GM18951 (cell line): ENCODE measurements around the gene SPATA6L.
A peak's percentile ranks its signal among the peaks of the same experiment; 100 is the strongest.
"Not testable (repeated sequence)": the region's sequence is repeated elsewhere in the genome, so short reads cannot be mapped to it uniquely, and the experiment has no call there.

Experiments
- POLR2A ChIP-seq: IDR thresholded peaks from 4 replicates; pipeline ENCODE4 v1.6.1; 2011; ENCODE audit warnings: mild to moderate bottlenecking; ENCODE audit not compliant: insufficient read length, insufficient read depth; ENCODE audit errors: extremely low read depth
- in situ Hi-C: fragments of 300-500 bp; cut with MboI; formaldehyde crosslinking; loops from one replicate; pipeline ENCODE4 v1.12.0; 2022; ENCODE audit warnings: low sequenced_read_pairs, mixed read lengths, inconsistent platforms; ENCODE audit not compliant: unreplicated experiment

SPATA6L gene

DNA sequence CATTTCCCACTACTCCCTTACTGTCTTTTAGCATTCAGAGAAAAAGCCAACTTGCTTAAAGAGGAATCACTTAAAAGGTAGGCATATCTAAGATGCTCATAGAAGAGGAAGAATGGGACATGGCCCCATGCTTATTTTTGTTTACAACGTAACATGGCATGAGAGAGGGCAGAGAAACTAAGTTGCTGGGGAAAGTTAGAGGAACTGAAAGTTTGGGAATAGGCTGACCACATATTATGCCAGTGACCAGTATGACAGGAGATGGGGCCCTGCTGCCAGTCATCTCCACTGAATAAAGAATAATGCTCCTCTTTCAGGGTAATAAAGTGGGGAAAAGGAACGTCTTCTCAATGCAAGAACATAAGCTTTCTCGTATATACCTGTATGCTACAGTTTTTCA, 2.3 kb downstream of the SPATA6L start:
- TF ChIP-seq POLR2A, result no peak
- in situ Hi-C loops, result no loop called here

DNA sequence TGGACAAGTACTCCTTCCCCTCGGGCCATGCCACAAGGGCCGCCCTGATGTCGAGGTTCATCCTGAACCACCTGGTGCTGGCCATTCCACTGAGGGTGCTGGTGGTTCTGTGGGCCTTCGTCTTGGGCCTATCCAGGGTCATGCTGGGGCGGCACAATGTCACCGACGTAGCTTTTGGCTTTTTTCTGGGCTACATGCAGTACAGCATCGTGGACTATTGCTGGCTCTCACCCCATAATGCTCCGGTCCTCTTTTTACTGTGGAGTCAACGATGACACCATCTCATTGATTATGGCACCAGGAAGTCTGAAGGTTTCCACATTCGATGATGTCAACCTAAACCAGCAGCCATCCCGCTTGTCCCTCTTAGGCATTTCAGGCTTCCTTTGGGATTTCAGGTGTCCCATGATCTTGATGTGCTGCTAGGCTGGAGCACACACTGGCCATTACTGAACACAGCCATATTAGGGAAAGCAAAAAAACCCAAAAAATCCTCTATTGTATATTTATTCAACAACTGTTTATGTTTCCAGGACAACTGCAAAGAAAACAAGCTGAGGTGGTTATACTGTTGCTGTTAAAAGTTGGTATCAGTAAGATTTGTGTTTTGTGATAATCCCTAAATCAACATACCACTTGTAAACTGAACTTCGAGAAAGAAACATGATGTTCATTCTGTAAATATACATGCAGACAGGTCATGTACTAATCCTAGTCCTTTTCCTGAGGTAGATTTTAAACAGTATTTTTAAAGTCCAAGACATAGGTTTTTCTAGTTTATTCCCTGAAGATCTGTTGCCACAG, 3.1 kb downstream of the SPATA6L start:
- in situ Hi-C loops, result no loop called here
- no peak for TF ChIP-seq POLR2A

DNA sequence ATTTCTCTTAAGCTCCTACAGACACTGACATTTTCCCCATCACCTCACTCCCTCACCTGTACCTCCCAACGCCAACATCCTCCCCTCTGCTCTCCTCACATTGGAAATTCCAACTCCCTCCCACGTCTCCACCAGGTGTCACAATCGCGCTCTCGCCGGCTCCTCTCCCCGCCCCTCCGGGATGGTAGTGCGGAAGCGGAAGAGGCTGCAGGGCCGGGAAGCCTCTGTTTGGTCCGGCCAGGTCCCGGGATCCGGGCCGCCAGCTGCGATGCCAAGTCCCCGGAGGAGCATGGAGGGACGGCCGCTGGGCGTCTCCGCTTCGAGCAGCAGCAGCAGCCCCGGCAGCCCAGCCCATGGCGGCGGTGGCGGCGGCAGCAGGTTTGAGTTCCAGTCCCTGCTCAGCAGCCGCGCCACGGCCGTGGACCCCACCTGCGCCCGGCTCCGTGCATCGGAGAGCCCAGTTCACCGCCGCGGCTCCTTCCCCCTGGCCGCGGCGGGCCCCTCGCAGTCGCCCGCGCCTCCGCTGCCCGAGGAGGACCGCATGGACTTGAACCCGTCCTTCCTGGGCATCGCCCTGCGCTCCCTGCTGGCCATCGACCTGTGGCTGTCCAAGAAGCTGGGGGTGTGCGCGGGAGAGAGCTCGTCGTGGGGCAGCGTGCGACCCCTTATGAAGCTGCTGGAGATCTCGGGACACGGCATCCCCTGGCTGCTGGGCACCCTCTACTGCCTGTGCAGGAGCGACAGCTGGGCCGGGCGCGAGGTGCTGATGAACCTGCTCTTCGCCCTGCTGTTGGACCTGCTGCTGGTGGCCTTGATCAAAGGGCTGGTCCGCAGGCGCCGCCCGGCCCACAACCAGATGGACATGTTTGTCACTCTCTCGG, 3.9 kb downstream of the SPATA6L start, which contains the start of gene PLPP6:
PLPP6 (plus strand) TSS at position 187 of the 881 bp plus-strand sequence; CDS start at position 269, 82 bp downstream.
- in situ Hi-C loops, result no loop called here
- peak; percentile 89 for TF ChIP-seq POLR2A

DNA sequence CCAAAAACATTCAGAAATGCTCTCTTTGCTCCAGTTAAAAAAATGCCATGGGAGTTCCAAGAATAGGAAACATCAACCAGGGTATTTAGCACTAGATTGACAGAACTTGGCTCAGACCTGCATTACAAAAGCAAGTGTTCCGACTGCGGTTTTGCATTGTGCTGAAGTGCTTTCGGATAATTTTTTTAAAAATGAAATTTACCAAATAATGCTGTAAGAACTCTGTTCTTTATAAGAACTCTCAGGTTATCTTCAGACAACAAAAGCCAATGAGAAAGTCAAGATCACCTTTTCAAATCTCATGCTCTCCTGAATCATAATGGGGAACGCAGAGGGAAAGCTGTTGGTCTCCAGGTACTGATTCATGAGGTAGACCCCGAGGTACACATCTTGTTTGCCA, 4.7 kb downstream of the SPATA6L start:
- in situ Hi-C loops, result no loop called here
- no peak for TF ChIP-seq POLR2A

DNA sequence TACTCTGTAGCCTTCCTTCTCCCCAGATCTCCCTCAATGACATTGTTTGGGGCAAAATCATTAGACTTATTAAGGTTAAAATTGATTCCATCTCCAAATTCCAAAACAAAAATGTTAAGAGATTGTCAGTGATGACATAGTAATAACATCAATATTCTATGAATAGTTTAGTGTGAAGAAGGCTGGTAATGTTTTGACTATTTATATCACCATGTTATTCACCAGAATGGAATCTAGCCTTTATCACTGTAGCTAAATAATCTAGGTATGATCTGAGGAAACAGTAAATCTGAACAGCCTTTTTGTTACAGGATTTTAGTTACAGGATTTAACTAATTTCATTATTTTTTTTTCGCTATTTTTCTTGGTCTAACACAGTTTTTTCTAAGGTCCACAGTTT, 5.1 kb downstream of the SPATA6L start:
- in situ Hi-C loops, result no loop called here
- no peak for TF ChIP-seq POLR2A

DNA sequence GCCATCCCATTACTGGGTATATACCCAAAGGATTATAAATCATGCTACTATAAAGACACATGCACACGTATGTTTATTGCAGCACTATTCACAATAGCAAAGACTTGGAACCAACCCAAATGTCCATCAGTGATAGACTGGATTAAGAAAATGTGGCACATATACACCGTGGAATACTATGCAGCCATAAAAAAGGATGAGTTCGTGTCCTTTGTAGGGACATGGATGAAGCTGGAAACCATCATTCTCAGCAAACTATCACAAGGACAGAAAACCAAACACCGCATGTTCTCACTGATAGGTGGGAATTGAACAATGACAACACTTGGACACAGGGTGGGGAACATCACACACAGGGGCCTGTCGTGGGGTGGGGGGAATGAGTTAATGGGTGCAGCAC, 5.6 kb downstream of the SPATA6L start:
- in situ Hi-C loops, result not testable (repeated sequence)

GRCh38 chr9:4657426-4658159, 8.7 kb downstream of the SPATA6L start:
- TF ChIP-seq POLR2A, result no peak
- in situ Hi-C loops, result no loop called here

DNA sequence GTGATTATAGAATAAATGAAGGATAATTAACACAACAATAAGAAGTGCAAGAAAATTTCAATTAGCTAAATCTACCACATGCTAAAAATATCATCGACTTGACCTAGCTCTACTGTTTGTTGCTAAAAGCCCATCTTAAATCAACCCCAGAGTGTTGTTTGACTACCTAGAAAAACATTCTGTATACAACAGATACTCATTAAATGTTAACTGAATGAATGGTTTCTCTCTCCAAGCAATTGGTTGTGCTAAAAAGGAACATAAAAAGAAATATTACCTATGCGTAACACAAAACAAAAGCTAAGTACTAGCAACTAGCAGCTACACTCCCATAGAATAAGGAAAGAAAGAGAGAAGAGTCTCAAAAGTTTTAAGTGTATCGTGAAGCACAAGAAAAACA, 9.7 kb downstream of the SPATA6L start:
- in situ Hi-C loops, result no loop called here
- TF ChIP-seq POLR2A, result no peak

- in situ Hi-C loops, result not testable (repeated sequence)
These were observed 10.1 kb downstream of the SPATA6L start for GRCh38 chr9:4656196-4656595.

DNA sequence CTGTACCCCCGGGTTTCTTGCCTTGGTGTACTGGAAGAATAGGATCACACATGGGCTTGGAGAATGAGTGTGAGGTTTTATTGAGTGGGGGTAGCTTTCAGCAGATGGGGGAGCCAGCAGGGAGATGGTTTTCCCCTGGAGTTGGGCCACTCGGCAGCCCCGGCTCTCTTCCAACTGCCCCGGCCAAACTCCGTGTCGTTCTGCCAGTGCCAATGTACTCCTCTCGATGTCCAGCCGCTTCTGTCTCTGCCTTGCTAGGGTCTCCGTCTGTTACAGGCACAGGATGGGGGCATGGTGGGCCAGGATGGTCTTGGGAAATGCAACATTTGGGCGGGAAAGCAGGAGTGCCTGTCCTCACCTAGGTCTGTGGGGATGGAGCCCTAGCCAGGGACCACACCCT, 11.7 kb downstream of the SPATA6L start:
- in situ Hi-C loops, result no loop called here
- no peak for TF ChIP-seq POLR2A

- in situ Hi-C loops, result no loop called here
- no peak for TF ChIP-seq POLR2A
These were observed 12.2 kb downstream of the SPATA6L start for GRCh38 chr9:4654084-4654483.

- in situ Hi-C loops, result no loop called here
- TF ChIP-seq POLR2A, result no peak
These were observed 23.9 kb downstream of the SPATA6L start for GRCh38 chr9:4642351-4642750.

- no peak for TF ChIP-seq POLR2A
These were observed 26.3 kb downstream of the SPATA6L start for GRCh38 chr9:4640027-4640426.

More at GRCh38 chr9:4640027-4640426, 26.3 kb downstream of the SPATA6L start:
- in situ Hi-C loops, result no loop called here
